Endothelial cell of umbilical vein (primary cell): ENCODE results near the gene WDR90. TPM values are rescaled to one million over a fixed set of nuclear protein-coding genes. Genes with fewer than 3 reads are reported as not detected.

Experiments used
- BruUV-seq: library from RNA; stranded (reverse); fragments of 400-500 nt; replicated peaks from 2 replicates; lab custom pipeline; 2021; lab: Mats Ljungman, UMichigan
- CTCF ChIA-PET: fragments of 300-600, 350-600 bp; sonication (Branson Sonifier 250); formaldehyde crosslinking; loops from one replicate; lab custom pipeline; 2021; ENCODE audit warnings: antibody characterized with exemption, inconsistent platforms; lab: Charles Lee
- POLR2A ChIA-PET: fragments of 300-600, 350-600 bp; sonication (Branson Sonifier 250); formaldehyde crosslinking; loops from one replicate; lab custom pipeline; 2021; ENCODE audit warnings: antibody characterized with exemption, inconsistent platforms; lab: Charles Lee
- DNase-seq: peaks from one replicate; pipeline ENCODE4 v3.0.0-alpha.2; 2011; ENCODE audit warnings: low read depth, low spot score
- FAIRE-seq: peaks from 2 replicates; lab custom pipeline; 2011; peaks lifted over from hg19 to GRCh38; lab: Jason Lieb, UNC
- H2AFZ ChIP-seq: 2 replicates; pipeline ENCODE4 v1.6.0; 2012; ENCODE audit warnings: low read depth, low read length, control low read depth, inconsistent platforms
- H3K27ac ChIP-seq: 2 replicates; pipeline ENCODE4 v1.5.1; 2011; ENCODE audit warnings: low read depth, mild to moderate bottlenecking, control low read depth, low read length, moderate library complexity; ENCODE audit not compliant: insufficient read depth
- H3K27me3 ChIP-seq, 2 experiments: 2 replicates each; pipeline versions ENCODE4 v1.6.0 to v1.6.1; 2011; ENCODE audit warnings: low read length in 2 of 2, mixed read lengths in 1 of 2; ENCODE audit not compliant: control insufficient read depth in 2 of 2, insufficient read depth in 2 of 2
- H3K36me3 ChIP-seq, 2 experiments: 2 replicates in 1 of 2; 3 replicates in 1 of 2; pipeline ENCODE4 v1.5.1; 2011; ENCODE audit warnings: low read length in 2 of 2, mild to moderate bottlenecking in 1 of 2, moderate library complexity in 1 of 2; ENCODE audit not compliant: control insufficient read depth in 2 of 2, insufficient read depth in 2 of 2; ENCODE audit errors: extremely low read depth in 1 of 2
- H3K4me1 ChIP-seq: 3 replicates; pipeline ENCODE4 v1.5.1; 2011; ENCODE audit warnings: mild to moderate bottlenecking, low read length; ENCODE audit not compliant: control insufficient read depth, insufficient read depth; ENCODE audit errors: extremely low read depth
- H3K4me2 ChIP-seq: 2 replicates; pipeline ENCODE4 v1.6.1; 2011; ENCODE audit warnings: low read length, control low read depth, mixed read lengths; ENCODE audit not compliant: insufficient read depth
- H3K4me3 ChIP-seq, 3 experiments: fragments of 200-600 bp in 1 of 3; sonication (generic), shearing (Covaris generic) in 1 of 3; replicated peaks in 1 of 3; 2 replicates each; pipeline ENCODE4 v1.5.1; 2011 to 2016; ENCODE audit warnings: control low read depth in 3 of 3, low read length in 3 of 3, mild to moderate bottlenecking in 2 of 3, inconsistent platforms in 1 of 3, low read depth in 1 of 3, moderate library complexity in 1 of 3; ENCODE audit not compliant: insufficient read depth in 1 of 3
- H3K79me2 ChIP-seq: 2 replicates; pipeline ENCODE4 v1.6.0; 2012; ENCODE audit warnings: low read length, inconsistent platforms; ENCODE audit not compliant: control insufficient read depth, insufficient read depth
- H3K9ac ChIP-seq: replicated peaks from 2 replicates; pipeline ENCODE3; 2011; ENCODE audit warnings: low read length, control low read depth; ENCODE audit not compliant: insufficient read depth; ENCODE audit errors: extremely low read depth
- H3K9me1 ChIP-seq: replicated peaks from 3 replicates; pipeline ENCODE4 v1.6.0; 2011; ENCODE audit warnings: mild to moderate bottlenecking, low read length; ENCODE audit not compliant: control insufficient read depth, insufficient read depth; ENCODE audit errors: extremely low read depth
- H3K9me3 ChIP-seq: replicated peaks from 2 replicates; pipeline ENCODE4 v1.5.1; 2012; ENCODE audit warnings: low read length, inconsistent platforms; ENCODE audit not compliant: control insufficient read depth, insufficient read depth
- H4K20me1 ChIP-seq: replicated peaks from 2 replicates; pipeline ENCODE3; 2011; ENCODE audit warnings: mild to moderate bottlenecking, low read length; ENCODE audit not compliant: control insufficient read depth, insufficient read depth; ENCODE audit errors: extremely low read depth
- EZH2 ChIP-seq: IDR thresholded peaks from 2 replicates; pipeline ENCODE4 v1.6.1; 2012; ENCODE audit warnings: borderline replicate concordance, low read depth, mild to moderate bottlenecking, moderate library complexity, low read length, inconsistent platforms; ENCODE audit not compliant: severe bottlenecking
- FOS ChIP-seq: IDR thresholded peaks from 2 replicates; pipeline ENCODE4 v1.6.1; 2011; ENCODE audit warnings: mild to moderate bottlenecking, low read length, moderate library complexity, borderline replicate concordance; ENCODE audit not compliant: insufficient read depth
- GATA2 ChIP-seq: IDR thresholded peaks from 2 replicates; pipeline ENCODE4 v1.7.0; 2011; ENCODE audit warnings: low read depth, mild to moderate bottlenecking, moderate library complexity, mixed read lengths, low read length; ENCODE audit not compliant: insufficient read length, insufficient read depth
- JUN ChIP-seq: IDR thresholded peaks from 2 replicates; pipeline ENCODE4 v1.6.1; 2011; ENCODE audit warnings: borderline replicate concordance, low read depth; ENCODE audit not compliant: insufficient read length, insufficient read depth
- MAX ChIP-seq: IDR thresholded peaks from 2 replicates; pipeline ENCODE4 v1.6.1; 2011; ENCODE audit not compliant: insufficient read depth, insufficient read length
- MYC ChIP-seq: IDR thresholded peaks from one replicate; pipeline ENCODE4 v1.6.1; 2011; ENCODE audit warnings: mild to moderate bottlenecking, low read depth, low read length
- POLR2A ChIP-seq: IDR thresholded peaks from 2 replicates; pipeline ENCODE4 v1.6.1; 2012; ENCODE audit warnings: low read depth, mild to moderate bottlenecking, control low read depth, low read length
- POLR2AphosphoS5 ChIP-seq: IDR thresholded peaks from 2 replicates; pipeline ENCODE4 v1.6.1; 2012; ENCODE audit warnings: low read depth, mild to moderate bottlenecking, control low read depth, low read length, moderate library complexity; ENCODE audit not compliant: insufficient read depth
- dilution Hi-C: fragments of 300-500 bp; cut with MboI; formaldehyde crosslinking; loops from one replicate; pipeline ENCODE4 v1.15.0; 2019; ENCODE audit warnings: low sequenced_read_pairs; ENCODE audit not compliant: extremely low pct_ligation_motif_present
- intact Hi-C: fragments of 100-400 bp; cut with micrococcal nuclease; formaldehyde crosslinking; loops from one replicate; pipeline ENCODE4 v1.10.0; 2022
- polyA plus RNA-seq, 4 experiments: library from polyadenylated mRNA; depleted of rRNA in 3 of 4; stranded (reverse) in 3 of 4; unstranded in 1 of 4; fragments of >200 nt; gene quantifications; 2 replicates each; pipeline versions ENCODE4 v1.2.1 to v1.2.3, GENCODE V29; 2011 to 2012; ENCODE audit warnings: missing spikeins in 1 of 4
- total RNA-seq: library from RNA; stranded (reverse); gene quantifications from 2 replicates; pipeline ENCODE4 v1.2.3, GENCODE V29; 2021
- TF ChIP-seq, protein P1 (sequence below), 2 donors: IDR thresholded peaks; 1 replicate in 1 of 2; 2 replicates in 1 of 2; pipeline ENCODE4 v1.5.1; 2011; ENCODE audit warnings: low read length in 2 of 2, mild to moderate bottlenecking in 2 of 2, moderate library complexity in 2 of 2, control low read depth in 1 of 2, inconsistent platforms in 1 of 2, low read depth in 1 of 2; ENCODE audit not compliant: insufficient read depth in 1 of 2; ENCODE audit errors: extremely low read depth in 1 of 2

Gene WDR90
- total and polyA plus RNA-seq, 2 donors (not counting 3 experiments of a cell fraction or from before 2014, with no cell fraction given), result 22.2 to 51.8 TPM

GRCh38 chr16:706189-707061 is 57.3 kb downstream of the WDR90 start:
- Histone ChIP-seq H3K79me2 (no peaks in the 10 kb centered on the region), H3K4me3 (no peak overlapping the region), H3K9me3 (no peaks in the 10 kb centered on the region), H3K4me1 (no peaks in the 10 kb centered on the region), H3K9me1 (no peaks in the 10 kb centered on the region), H4K20me1 (no peaks in the 10 kb centered on the region), H3K9ac (no peak overlapping the region), H3K36me3 (no peaks in the 10 kb centered on the region), H3K27ac (no peak overlapping the region), H3K27me3 (peaks cover 32 to 33% of the 10 kb centered on the region in 2 experiments), H3K4me2 (no peak overlapping the region), H2AFZ (no peak overlapping the region)
- POLR2A ChIA-PET, result interaction anchor here (0.9 kb wide), 1 partner anchor 15 kb away, joined by 3 read pairs; the partner anchor contains the start of gene ANTKMT
- BruUV-seq, result no TSS peak
- intact Hi-C loops (no loop called here), dilution Hi-C loops (no loop called here)
- FAIRE-seq (no peak), DNase-seq (no peak)
- TF ChIP-seq POLR2AphosphoS5 (no peak), EZH2 (peak; percentile 70)
- CTCF ChIA-PET, result interaction anchor here (0.7 to 2.4 kb wide), 7 partner anchors 9 to 396 kb away, joined by 3 to 8 read pairs (median 5); partner anchors contain the start of genes METRN and STUB1

DNA sequence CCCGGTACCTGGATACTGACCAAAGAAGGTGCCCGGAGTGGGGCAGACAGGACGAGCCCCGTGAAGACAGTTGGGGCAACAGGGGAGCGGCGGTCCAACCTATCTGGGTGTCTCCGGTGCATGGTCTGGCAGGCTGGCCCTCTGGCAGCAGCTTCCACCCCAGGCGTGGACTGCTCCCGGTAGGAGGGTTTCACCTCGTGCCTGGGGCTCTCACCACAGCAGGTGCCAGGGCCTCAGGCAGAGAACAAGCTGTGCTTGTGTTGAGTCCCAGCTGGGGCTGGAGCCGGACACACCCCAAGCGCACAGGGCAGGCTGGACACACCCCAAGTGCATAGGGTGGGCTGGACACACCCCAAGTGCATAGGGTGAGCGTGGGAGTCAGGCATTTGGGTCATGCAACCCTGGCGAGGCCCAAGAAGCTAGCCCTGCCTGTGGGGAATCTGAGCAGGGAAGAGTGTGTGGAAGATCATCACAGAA is 57.9 kb downstream of the WDR90 start:
- H3K27ac ChIP-seq, result no peak overlapping the region
- no peak for FAIRE-seq
- CTCF ChIA-PET, result interaction anchor here (0.6 to 2.4 kb wide), 8 partner anchors 8 to 396 kb away, joined by 3 to 8 read pairs (median 4); partner anchors contain the start of genes METRN and STUB1

More for the DNA sequence above, 57.9 kb downstream of the WDR90 start:
- Histone ChIP-seq H4K20me1 (no peaks in the 10 kb centered on the region), H3K9ac (no peak overlapping the region), H3K9me1 (no peaks in the 10 kb centered on the region), H3K4me2 (no peak overlapping the region), H3K27me3 (peaks cover 28 to 32% of the 10 kb centered on the region in 2 experiments), H3K36me3 (no peaks in the 10 kb centered on the region), H2AFZ (no peak overlapping the region), H3K9me3 (no peaks in the 10 kb centered on the region), H3K79me2 (no peaks in the 10 kb centered on the region), H3K4me1 (no peaks in the 10 kb centered on the region), H3K4me3 (no peak overlapping the region)
- POLR2A ChIA-PET, result interaction anchor here (0.9 kb wide), 1 partner anchor 14 kb away, joined by 3 read pairs; the partner anchor contains the start of gene ANTKMT
- dilution Hi-C loops, result no loop called here
- no peak for DNase-seq
- TF ChIP-seq, protein P1, sequence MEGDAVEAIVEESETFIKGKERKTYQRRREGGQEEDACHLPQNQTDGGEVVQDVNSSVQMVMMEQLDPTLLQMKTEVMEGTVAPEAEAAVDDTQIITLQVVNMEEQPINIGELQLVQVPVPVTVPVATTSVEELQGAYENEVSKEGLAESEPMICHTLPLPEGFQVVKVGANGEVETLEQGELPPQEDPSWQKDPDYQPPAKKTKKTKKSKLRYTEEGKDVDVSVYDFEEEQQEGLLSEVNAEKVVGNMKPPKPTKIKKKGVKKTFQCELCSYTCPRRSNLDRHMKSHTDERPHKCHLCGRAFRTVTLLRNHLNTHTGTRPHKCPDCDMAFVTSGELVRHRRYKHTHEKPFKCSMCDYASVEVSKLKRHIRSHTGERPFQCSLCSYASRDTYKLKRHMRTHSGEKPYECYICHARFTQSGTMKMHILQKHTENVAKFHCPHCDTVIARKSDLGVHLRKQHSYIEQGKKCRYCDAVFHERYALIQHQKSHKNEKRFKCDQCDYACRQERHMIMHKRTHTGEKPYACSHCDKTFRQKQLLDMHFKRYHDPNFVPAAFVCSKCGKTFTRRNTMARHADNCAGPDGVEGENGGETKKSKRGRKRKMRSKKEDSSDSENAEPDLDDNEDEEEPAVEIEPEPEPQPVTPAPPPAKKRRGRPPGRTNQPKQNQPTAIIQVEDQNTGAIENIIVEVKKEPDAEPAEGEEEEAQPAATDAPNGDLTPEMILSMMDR (IDR thresholded peaks at IDR 0.05; ENCODE audit: extremely low read depth in 1 of 2, insufficient read depth in 1 of 2, low read depth in 1 of 2, low read length in 2 of 2), result no peak
- TF ChIP-seq POLR2AphosphoS5 (no peak), JUN (no peak), EZH2 (no peak), MAX (no peak), GATA2 (no peak), FOS (no peak), MYC (no peak), POLR2A (no peak)
- no TSS peak for BruUV-seq
- intact Hi-C loops, result no loop called here
